PC-9 (cell line): Measurements from ENCODE around the gene SMIM5.

Experiments
- CTCF ChIP-seq: fragments of 200-600 bp; sonication (generic); conservative IDR thresholded peaks from 2 replicates; pipeline ENCODE4 v1.6.1; 2017; ENCODE audit warnings: mixed run types, antibody characterized with exemption, mild to moderate bottlenecking, moderate library complexity
- EZH2 ChIP-seq: fragments of 200-600 bp; sonication (generic); IDR thresholded peaks from 2 replicates; pipeline ENCODE4 v1.8.0; 2017; ENCODE audit warnings: antibody characterized with exemption, low read depth

GRCh38 chr17:75617218-75617617 lies 16.0 kb upstream of the SMIM5 start:
- TF ChIP-seq CTCF (no peak), EZH2 (no peak)
